ENCODE results near the gene MIDN.

- TF ChIP-seq REST (IDR thresholded peaks at IDR 0.05; ENCODE audit: insufficient read depth in 1 of 2, low read depth in 2 of 2, low read length in 1 of 2) (no peak), CTCF (IDR thresholded peaks at IDR 0.05) (no peak), TCF7L2 (IDR thresholded peaks at IDR 0.05; ENCODE audit: low read depth, low read length) (no peak), POLR2AphosphoS5 (IDR thresholded peaks at IDR 0.05; ENCODE audit: low read depth, low read length) (0 out of 2 replicates have a peak, but pooled peaks have one; percentile 35), SIN3A (IDR thresholded peaks at IDR 0.05; ENCODE audit: borderline replicate concordance, insufficient read depth, low read depth, low read length) (no peak)
These were observed 25.1 kb downstream of the MIDN start for GRCh38 chr19:1273263-1274041.

Data from Panc1 (cell line).